DND-41 (cell line): ENCODE data around the gene TTLL8.

ENCODE experiments used
- ATAC-seq: fragments of 200-7000 bp; cut with Tn5 transposase; 3 replicates; pipeline ENCODE4 v1.9.1; 2021; ENCODE audit warnings: low read depth; ENCODE audit not compliant: insufficient read depth
- DNase-seq: peaks from one replicate; pipeline ENCODE4 v3.0.0-alpha.2; 2020
- H2AFZ ChIP-seq: 2 replicates; pipeline ENCODE4 v1.6.0; 2012; ENCODE audit warnings: low read depth, low read length
- H3K27ac ChIP-seq: 2 replicates; pipeline ENCODE4 v1.5.1; 2012; ENCODE audit warnings: low read length, inconsistent platforms
- H3K27me3 ChIP-seq: fragments of 200-600 bp; sonication (generic); 2 replicates; pipeline ENCODE4 v1.6.0; 2012; ENCODE audit warnings: low read length, mild to moderate bottlenecking, inconsistent platforms; ENCODE audit not compliant: insufficient read depth, poor library complexity
- H3K36me3 ChIP-seq: 2 replicates; pipeline ENCODE4 v1.5.1; 2012; ENCODE audit warnings: low read length, inconsistent platforms; ENCODE audit not compliant: insufficient read depth
- H3K4me1 ChIP-seq: 2 replicates; pipeline ENCODE4 v1.5.1; 2012; ENCODE audit warnings: mild to moderate bottlenecking, low read length; ENCODE audit not compliant: insufficient read depth
- H3K4me2 ChIP-seq: 2 replicates; pipeline ENCODE4 v1.6.0; 2012; ENCODE audit warnings: mild to moderate bottlenecking, moderate library complexity, low read length, inconsistent platforms; ENCODE audit not compliant: insufficient read depth
- H3K4me3 ChIP-seq, 2 experiments: fragments of 200-600 bp in 1 of 2; shearing (Covaris generic) in 1 of 2; 2 replicates each; pipeline ENCODE4 v1.5.1; 2012 to 2016; ENCODE audit warnings: inconsistent platforms in 2 of 2, low read length in 2 of 2, mild to moderate bottlenecking in 2 of 2, low read depth in 1 of 2, moderate library complexity in 1 of 2
- H3K79me2 ChIP-seq: 2 replicates; pipeline ENCODE4 v1.6.0; 2012; ENCODE audit warnings: low read length, inconsistent platforms; ENCODE audit not compliant: insufficient read depth
- H3K9ac ChIP-seq: 2 replicates; pipeline ENCODE4 v1.6.0; 2012; ENCODE audit warnings: low read depth, mild to moderate bottlenecking, inconsistent platforms, low read length, moderate library complexity
- H3K9me3 ChIP-seq: 2 replicates; pipeline ENCODE4 v1.5.1; 2012; ENCODE audit warnings: low read length, moderate library complexity, mild to moderate bottlenecking, inconsistent platforms; ENCODE audit not compliant: insufficient read depth, severe bottlenecking
- H4K20me1 ChIP-seq: 2 replicates; pipeline ENCODE4 v1.6.0; 2012; ENCODE audit warnings: low read length; ENCODE audit not compliant: insufficient read depth
- CTCF ChIP-seq: IDR thresholded peaks from 2 replicates; pipeline ENCODE4 v1.5.1; 2012; ENCODE audit warnings: borderline replicate concordance, low read length, moderate library complexity, mild to moderate bottlenecking; ENCODE audit not compliant: poor library complexity, severe bottlenecking; ENCODE audit errors: extremely low read depth
- EZH2 ChIP-seq: IDR thresholded peaks from 3 replicates; pipeline ENCODE4 v1.6.1; 2012; ENCODE audit warnings: borderline replicate concordance, low read depth, mild to moderate bottlenecking, moderate library complexity, low read length, inconsistent platforms; ENCODE audit not compliant: severe bottlenecking

The TTLL8 gene

GRCh38 chr22:50048836-50049235, 9.3 kb downstream of the TTLL8 start:
- Histone ChIP-seq H4K20me1 (0 out of 2 replicates have a peak, but pooled peaks cover 4% of the 10 kb centered on the region), H3K9me3 (no peaks in the 10 kb centered on the region), H3K4me2 (no peak overlapping the region), H2AFZ (no peak overlapping the region), H3K4me1 (no peaks in the 10 kb centered on the region), H3K27me3 (no peaks in the 10 kb centered on the region), H3K36me3 (no peaks in the 10 kb centered on the region), H3K27ac (no peak overlapping the region), H3K4me3 (no peak overlapping the region), H3K79me2 (no peaks in the 10 kb centered on the region), H3K9ac (no peak overlapping the region)
- ATAC-seq (no peak), DNase-seq (no peak)
- TF ChIP-seq EZH2 = no peak

- Histone ChIP-seq H3K4me1 (no peaks in the 10 kb centered on the region), H3K4me2 (no peak overlapping the region), H3K27me3 (no peaks in the 10 kb centered on the region), H2AFZ (no peak overlapping the region), H3K4me3 (no peak overlapping the region), H3K79me2 (no peaks in the 10 kb centered on the region), H3K9ac (no peak overlapping the region), H3K9me3 (no peaks in the 10 kb centered on the region), H3K27ac (no peak overlapping the region), H4K20me1 (0 out of 2 replicates have a peak, but pooled peaks cover 4% of the 10 kb centered on the region), H3K36me3 (no peaks in the 10 kb centered on the region)
- no peak for DNase-seq
- no peak for TF ChIP-seq EZH2
- no peak for ATAC-seq
These were observed 9.9 kb downstream of the TTLL8 start for GRCh38 chr22:50048061-50048765.

GRCh38 chr22:50047346-50047745, 10.8 kb downstream of the TTLL8 start:
- Histone ChIP-seq H3K27me3 (no peaks in the 10 kb centered on the region), H3K79me2 (no peaks in the 10 kb centered on the region), H3K9me3 (no peaks in the 10 kb centered on the region), H3K4me1 (no peaks in the 10 kb centered on the region), H3K4me2 (no peak overlapping the region), H3K4me3 (no peak overlapping the region), H2AFZ (no peak overlapping the region), H3K27ac (no peak overlapping the region), H4K20me1 (0 out of 2 replicates have a peak, but pooled peaks cover 4% of the 10 kb centered on the region), H3K9ac (no peak overlapping the region), H3K36me3 (no peaks in the 10 kb centered on the region)
- DNase-seq (no peak), ATAC-seq (no peak)
- TF ChIP-seq EZH2 (no peak), CTCF (no peak)

GRCh38 chr22:50046481-50047245, 11.4 kb downstream of the TTLL8 start:
- H3K9me3 ChIP-seq = no peaks in the 10 kb centered on the region
- H3K4me2 ChIP-seq = no peak overlapping the region
- no peak overlapping the region for H3K4me3 ChIP-seq
- H3K27me3 ChIP-seq = no peaks in the 10 kb centered on the region
- H3K4me1 ChIP-seq = no peaks in the 10 kb centered on the region
- TF ChIP-seq EZH2 (no peak), CTCF (no peak)
- DNase-seq = no peak
- H3K9ac ChIP-seq = no peak overlapping the region
- no peaks in the 10 kb centered on the region for H3K79me2 ChIP-seq
- no peak overlapping the region for H3K27ac ChIP-seq
- 0 out of 2 replicates have a peak, but pooled peaks cover 4% of the 10 kb centered on the region for H4K20me1 ChIP-seq
- no peak overlapping the region for H2AFZ ChIP-seq
- H3K36me3 ChIP-seq = no peaks in the 10 kb centered on the region
- no peak for ATAC-seq
